GM12878 (cell line): ENCODE data around the gene MYO7B. TPM values are rescaled to one million over a fixed set of nuclear protein-coding genes. Genes with fewer than 3 reads are reported as not detected.

Experiments
- ATAC-seq: fragments of 200-7000 bp; cut with Tn5 transposase; 3 replicates; pipeline ENCODE4 v1.9.1; 2020; ENCODE audit warnings: mild to moderate bottlenecking, moderate library complexity
- BruUV-seq: library from RNA; stranded (reverse); fragments of 400-500 nt; replicated peaks from 2 replicates; lab custom pipeline; 2021; lab: Mats Ljungman, UMichigan
- CTCF ChIA-PET: fragments of 300-600 bp; sonication (Branson Sonifier 250); formaldehyde crosslinking; extraction: SDS; loops from one replicate; lab custom pipeline; 2021; ENCODE audit warnings: inconsistent platforms; lab: Yijun Ruan, JAX
- POLR2A ChIA-PET: fragments of 350-600 bp; formaldehyde crosslinking; extraction: SDS; loops from one replicate; lab custom pipeline; 2021; ENCODE audit warnings: inconsistent platforms; lab: Charles Lee
- RAD21 ChIA-PET: fragments of 300-600 bp; sonication (Branson Sonifier 250); formaldehyde crosslinking; loops from one replicate; lab custom pipeline; 2023; ENCODE audit warnings: antibody characterized with exemption; ENCODE audit not compliant: unreplicated experiment; lab: Charles Lee
- SMC1A ChIA-PET: fragments of 300-600 bp; sonication (Branson Sonifier 250); formaldehyde crosslinking; loops from one replicate; lab custom pipeline; 2023; ENCODE audit not compliant: unreplicated experiment, uncharacterized antibody; lab: Charles Lee
- DNase-seq: peaks from one replicate; pipeline ENCODE4 v3.0.0-alpha.2; 2011; ENCODE audit warnings: low read depth, low spot score
- FAIRE-seq: peaks from 3 replicates; lab custom pipeline; 2011; peaks lifted over from hg19 to GRCh38; lab: Jason Lieb, UNC
- H2AFZ ChIP-seq: 2 replicates; pipeline ENCODE4 v1.6.0; 2011; ENCODE audit warnings: low read depth, low read length, control low read depth; ENCODE audit not compliant: control insufficient read depth
- H3K27ac ChIP-seq: 2 replicates; pipeline ENCODE4 v1.5.1; 2011; ENCODE audit warnings: control low read depth; ENCODE audit not compliant: control insufficient read depth, insufficient read depth
- H3K27me3 ChIP-seq, 2 experiments: replicated peaks in 1 of 2; 2 replicates each; pipeline versions ENCODE4 v1.6.0 to v1.6.1; 2011; ENCODE audit warnings: low read length in 1 of 2; ENCODE audit not compliant: control insufficient read depth in 2 of 2, insufficient read depth in 2 of 2
- H3K36me3 ChIP-seq, 2 experiments: 2 replicates each; pipeline ENCODE4 v1.5.1; 2011; ENCODE audit warnings: low read length in 1 of 2; ENCODE audit not compliant: control insufficient read depth in 2 of 2, insufficient read depth in 2 of 2
- H3K4me1 ChIP-seq: 2 replicates; pipeline ENCODE4 v1.6.1; 2011; ENCODE audit warnings: mild to moderate bottlenecking, low read length, moderate library complexity, mixed read lengths; ENCODE audit not compliant: control insufficient read depth, insufficient read depth
- H3K4me2 ChIP-seq: 2 replicates; pipeline ENCODE4 v1.6.0; 2011; ENCODE audit warnings: control low read depth; ENCODE audit not compliant: control insufficient read depth, insufficient read depth
- H3K4me3 ChIP-seq: fragments of 200-600 bp; sonication (generic); 2 replicates; pipeline ENCODE4 v1.5.1; 2016
- H3K79me2 ChIP-seq: 2 replicates; pipeline ENCODE4 v1.6.0; 2011; ENCODE audit warnings: low read length; ENCODE audit not compliant: control insufficient read depth, insufficient read depth
- H3K9ac ChIP-seq: 2 replicates; pipeline ENCODE4 v1.8.0; 2011; ENCODE audit warnings: low read length, control low read depth, mixed read lengths; ENCODE audit not compliant: control insufficient read depth, insufficient read depth
- H3K9me3 ChIP-seq: replicated peaks from 3 replicates; pipeline ENCODE4 v1.5.1; 2011; ENCODE audit warnings: mild to moderate bottlenecking, low read length; ENCODE audit not compliant: control insufficient read depth, insufficient read depth
- H4K20me1 ChIP-seq: 2 replicates; pipeline ENCODE4 v1.6.0; 2011; ENCODE audit not compliant: control insufficient read depth, insufficient read depth
- BCL11A ChIP-seq: IDR thresholded peaks from 2 replicates; pipeline ENCODE4 v1.6.1; 2011; ENCODE audit warnings: low read depth, low read length
- CEBPZ ChIP-seq: fragments of 150-350 bp; IDR thresholded peaks from 2 replicates; pipeline ENCODE4 v1.6.1; 2016; ENCODE audit warnings: low read depth, low read length
- E2F8 ChIP-seq: fragments of 450-650 bp; IDR thresholded peaks from 2 replicates; pipeline ENCODE4 v1.6.1; 2018; ENCODE audit warnings: mild to moderate bottlenecking, low read depth, moderate library complexity; ENCODE audit not compliant: partially characterized antibody
- FOS ChIP-seq: IDR thresholded peaks from 3 replicates; pipeline ENCODE4 v1.6.1; 2011; ENCODE audit warnings: borderline replicate concordance; ENCODE audit not compliant: insufficient read length; ENCODE audit errors: extremely low read depth
- MXI1 ChIP-seq: fragments of 150-350 bp; IDR thresholded peaks from 2 replicates; pipeline ENCODE4 v1.6.1; 2011; ENCODE audit warnings: low read depth, mild to moderate bottlenecking, inconsistent platforms, low read length, improper control_type of control experiment
- NFYA ChIP-seq: IDR thresholded peaks from 2 replicates; pipeline ENCODE4 v1.6.1; 2011; ENCODE audit warnings: low read depth, mild to moderate bottlenecking, low read length, improper control_type of control experiment, borderline replicate concordance
- REST ChIP-seq: IDR thresholded peaks from 2 replicates; pipeline ENCODE4 v1.6.1; 2012; ENCODE audit warnings: mild to moderate bottlenecking, low read depth, low read length
- SMARCA5 ChIP-seq: fragments of 450-650 bp; IDR thresholded peaks from 2 replicates; pipeline ENCODE4 v1.6.1; 2017; ENCODE audit warnings: mild to moderate bottlenecking
- SREBF1 ChIP-seq: IDR thresholded peaks from 2 replicates; pipeline ENCODE4 v1.6.1; 2012; ENCODE audit warnings: mild to moderate bottlenecking, low read length
- USF2 ChIP-seq: IDR thresholded peaks from 2 replicates; pipeline ENCODE4 v1.6.1; 2011; ENCODE audit warnings: low read depth, low read length, improper control_type of control experiment, borderline replicate concordance
- ZNF217 ChIP-seq: fragments of 450-650 bp; IDR thresholded peaks from 2 replicates; pipeline ENCODE4 v1.6.1; 2017; ENCODE audit warnings: antibody characterized with exemption, mild to moderate bottlenecking
- ZZZ3 ChIP-seq: IDR thresholded peaks from 2 replicates; pipeline ENCODE4 v1.6.1; 2011; ENCODE audit warnings: low read depth; ENCODE audit not compliant: control insufficient read depth, insufficient read length
- WGBS: methylation state at CpG from one replicate; pipeline ENCODE4 v1.1.6; 2016; ENCODE audit warnings: low lambda C conversion rate; ENCODE audit not compliant: insufficient replicate concordance, insufficient coverage; ENCODE audit errors: missing lambda C conversion rate; 5-methylcytosine and 5-hydroxymethylcytosine counted together
- in situ Hi-C: fragments of 300-500 bp; cut with MboI; formaldehyde crosslinking; loops from 9 replicates; pipeline ENCODE4 v1.14.3; 2018; ENCODE audit warnings: mixed read lengths
- intact Hi-C: fragments of 100-400 bp; cut with micrococcal nuclease; formaldehyde crosslinking; loops from one replicate; pipeline ENCODE4 v1.14.2; 2022; ENCODE audit not compliant: unreplicated experiment
- polyA plus RNA-seq, 11 experiments: library from polyadenylated mRNA; depleted of rRNA in 4 of 11; unstranded in 6 of 11; stranded (reverse) in 5 of 11; fragments of >200 nt; fragmentation: Nextera tagmentation in 4 of 11; fragmentation: Illumina TruSeq in 1 of 11; extraction: Ambion mirVana in 4 of 11; extraction: Trizol in 1 of 11; gene quantifications; 1 replicate in 1 of 11; 2 replicates in 10 of 11; pipeline versions ENCODE4 v1.2.1 to v1.2.3, GENCODE V29; 2011 to 2016; ENCODE audit warnings: inconsistent platforms in 2 of 11, missing spikeins in 2 of 11, low read depth in 1 of 11
- total RNA-seq, 4 experiments: library from RNA; depleted of rRNA in 3 of 4; stranded (reverse); fragments of >200 nt in 3 of 4; fragmentation: Illumina TruSeq in 1 of 4; extraction: Trizol in 1 of 4; gene quantifications; 2 replicates each; pipeline versions ENCODE4 v1.2.1 to v1.2.3, GENCODE V29; 2013 to 2021

Gene MYO7B
- total and polyA plus RNA-seq, 10 of the 15 experiments (the other 5 are each of a cell fraction or from before 2014, with no cell fraction given): 0.08 to 4.8 (median 1.2) TPM

GRCh38 chr2:127525691-127526131 lies 9.8 kb upstream of the MYO7B start:
- DNase-seq (no peak), FAIRE-seq (no peak), ATAC-seq (peak; percentile 32)
- ChIA-PET RAD21 (interaction anchor here (1.9 to 2.0 kb wide), 2 partner anchors 38 to 49 kb away, joined by 8 to 15 read pairs; no protein-coding TSS in a partner anchor), POLR2A (interaction anchor here (0.9 to 1.3 kb wide), 3 partner anchors 11 to 38 kb away, joined by 4 to 8 read pairs (median 5); no protein-coding TSS in a partner anchor), CTCF (interaction anchor here (1.0 to 1.8 kb wide), 5 partner anchors 12 to 66 kb away, joined by 3 to 10 read pairs (median 4); no protein-coding TSS in a partner anchor), SMC1A (interaction anchor here (1.2 to 2.9 kb wide), 6 partner anchors 19 to 208 kb away, joined by 3 to 15 read pairs (median 4); no protein-coding TSS in a partner anchor)
- Histone ChIP-seq H3K4me2 (peak overlapping the region; percentile 36), H3K36me3 (peaks cover 2 to 12% of the 10 kb centered on the region in 2 experiments; a peak in 2 of 4 replicates), H3K9ac (peak overlapping the region; percentile 92), H3K4me3 (peak overlapping the region; percentile 93), H3K9me3 (no peaks in the 10 kb centered on the region), H2AFZ (peak overlapping the region; percentile 91), H3K4me1 (no peaks in the 10 kb centered on the region), H3K79me2 (peaks cover 46% of the 10 kb centered on the region), H3K27me3 (no peaks in the 10 kb centered on the region), H4K20me1 (no peaks in the 10 kb centered on the region; the same call in 1 of the 2 replicates), H3K27ac (peak overlapping the region; percentile 83)
- TSS peak; percentile 62 for BruUV-seq
- intact Hi-C loops: loop anchor here (1.0 to 10.0 kb wide), 4 partner anchors 38 to 279 kb away; partner anchors contain the start of genes GPR17 and SFT2D3
- WGBS: under 1% methylated on average over 19 of the region's 19 CpGs
- in situ Hi-C loops: no loop called here
- TF ChIP-seq FOS: no peak
- TF ChIP-seq MXI1: no peak
- TF ChIP-seq SREBF1: no peak
- TF ChIP-seq BCL11A: no peak
- no peak for TF ChIP-seq E2F8
- TF ChIP-seq ZZZ3: no peak
- no peak for TF ChIP-seq ZNF217
- 0 out of 2 replicates have a peak, but pooled peaks have one; percentile 53 for TF ChIP-seq SMARCA5
- TF ChIP-seq USF2: no peak
- no peak for TF ChIP-seq NFYA
- no peak for TF ChIP-seq CEBPZ
- no peak for TF ChIP-seq REST
